GM21390 (cell line): Measurements from ENCODE around the gene COMMD3.
A peak's percentile ranks its signal among the peaks of the same experiment; 100 is the strongest.

Experiments used
- ATAC-seq: cut with Tn5 transposase; IDR thresholded peaks from one replicate; pipeline ENCODE4 v1.9.1; 2021; ENCODE audit not compliant: unreplicated experiment

Gene COMMD3

DNA sequence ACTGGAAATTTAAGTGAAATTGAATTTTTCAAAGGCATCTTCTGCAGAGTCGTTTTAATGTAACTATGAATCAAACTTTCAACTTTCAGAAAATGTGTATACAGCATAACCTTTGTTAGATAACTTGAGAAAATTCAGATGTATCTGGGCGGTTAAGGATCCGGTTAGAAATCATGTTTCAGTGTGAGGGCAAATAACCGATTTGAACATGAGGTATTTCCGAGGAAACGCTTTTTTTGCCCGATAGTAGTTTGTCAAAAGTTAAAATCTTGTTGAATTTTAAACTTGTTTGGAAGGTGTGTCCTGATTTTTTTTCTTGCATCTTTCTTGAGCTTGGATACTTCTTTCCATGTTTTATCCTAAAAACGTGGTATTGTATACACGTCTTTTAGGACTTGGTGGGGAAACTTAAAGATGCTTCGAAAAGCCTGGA is 3.4 kb downstream of the COMMD3 start:
- no peak for ATAC-seq

DNA sequence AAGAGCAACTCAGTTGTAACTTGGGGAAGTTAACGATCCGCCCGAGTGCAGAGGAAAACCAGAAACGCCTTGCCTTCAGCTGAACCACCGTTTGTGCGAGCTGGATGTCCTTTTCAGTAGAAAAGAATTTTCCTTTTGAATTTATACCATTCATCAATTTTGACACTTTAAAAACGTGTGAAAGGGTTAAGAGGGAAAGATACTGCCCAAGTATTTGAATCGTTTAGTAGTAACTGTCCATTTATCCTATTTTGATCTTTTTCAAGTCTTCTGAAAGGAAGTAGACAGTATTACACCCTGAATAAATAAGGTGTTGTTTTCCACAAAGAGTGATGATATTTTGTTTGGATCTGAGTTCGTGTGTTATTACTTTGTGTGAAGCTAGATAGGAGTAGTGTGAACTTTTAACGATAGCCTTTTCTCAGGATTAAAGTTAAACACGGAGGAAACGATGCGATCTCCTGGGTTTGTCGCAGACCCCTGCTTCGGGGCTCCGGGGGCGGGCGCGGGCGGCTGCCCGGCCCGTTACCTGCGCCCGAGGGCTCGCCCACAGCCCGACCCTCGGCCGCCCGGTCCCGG is 3.9 kb downstream of the COMMD3 start:
- ATAC-seq = no peak

DNA sequence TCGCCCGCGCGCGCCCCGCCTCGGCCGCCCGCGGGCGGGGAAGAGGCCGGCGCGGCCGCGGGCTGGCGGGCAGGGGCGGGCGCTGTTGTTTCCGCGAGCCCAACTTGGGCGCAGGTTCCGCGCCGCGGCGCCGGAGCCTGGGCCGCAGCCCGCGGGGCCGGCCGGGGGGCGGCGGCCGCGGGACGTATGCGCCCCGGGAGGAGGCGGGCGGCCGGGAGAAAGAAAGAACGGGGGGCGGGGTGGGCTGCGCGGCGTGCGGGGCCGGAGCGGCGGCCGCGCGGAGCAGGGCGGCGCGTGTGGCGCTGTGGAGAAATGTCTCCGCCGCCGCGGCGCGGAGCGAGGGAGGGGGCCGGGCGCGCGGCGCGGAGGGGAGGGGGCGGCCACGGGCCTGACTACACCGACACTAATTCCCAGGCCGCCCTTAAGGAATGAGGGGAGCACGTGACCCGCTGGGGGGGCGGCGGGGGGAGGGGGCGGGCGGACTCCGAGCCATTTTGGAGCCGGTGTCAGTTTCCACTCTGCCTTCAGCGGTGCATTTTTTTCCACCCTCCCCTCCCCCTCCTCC is 4.5 kb downstream of the COMMD3 start, which contains the start of gene BMI1:
TSS of gene BMI1 (plus strand) at position 509 of the 565 bp plus-strand sequence. CDS start 5,351 bp downstream, outside the sequence.
- ATAC-seq = peak; percentile 21

DNA sequence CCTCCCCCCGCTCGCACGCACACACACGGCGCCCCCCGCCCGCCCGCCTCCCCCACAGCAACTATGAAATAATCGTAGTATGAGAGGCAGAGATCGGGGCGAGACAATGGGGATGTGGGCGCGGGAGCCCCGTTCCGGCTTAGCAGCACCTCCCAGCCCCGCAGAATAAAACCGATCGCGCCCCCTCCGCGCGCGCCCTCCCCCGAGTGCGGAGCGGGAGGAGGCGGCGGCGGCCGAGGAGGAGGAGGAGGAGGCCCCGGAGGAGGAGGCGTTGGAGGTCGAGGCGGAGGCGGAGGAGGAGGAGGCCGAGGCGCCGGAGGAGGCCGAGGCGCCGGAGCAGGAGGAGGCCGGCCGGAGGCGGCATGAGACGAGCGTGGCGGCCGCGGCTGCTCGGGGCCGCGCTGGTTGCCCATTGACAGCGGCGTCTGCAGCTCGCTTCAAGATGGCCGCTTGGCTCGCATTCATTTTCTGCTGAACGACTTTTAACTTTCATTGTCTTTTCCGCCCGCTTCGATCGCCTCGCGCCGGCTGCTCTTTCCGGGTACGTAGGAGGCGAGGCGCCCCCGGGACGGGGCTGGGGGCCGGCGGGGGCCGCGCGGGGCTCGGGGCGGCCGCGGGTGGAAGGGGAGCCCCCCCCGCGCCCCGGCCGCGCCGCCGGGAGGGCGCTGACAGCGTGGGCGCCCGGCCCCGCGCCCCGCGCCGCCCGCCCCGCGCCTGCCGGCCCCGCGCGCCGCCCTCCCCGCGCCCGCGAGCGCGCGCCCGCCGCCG is 5.2 kb downstream of the COMMD3 start:
- no peak for ATAC-seq

DNA sequence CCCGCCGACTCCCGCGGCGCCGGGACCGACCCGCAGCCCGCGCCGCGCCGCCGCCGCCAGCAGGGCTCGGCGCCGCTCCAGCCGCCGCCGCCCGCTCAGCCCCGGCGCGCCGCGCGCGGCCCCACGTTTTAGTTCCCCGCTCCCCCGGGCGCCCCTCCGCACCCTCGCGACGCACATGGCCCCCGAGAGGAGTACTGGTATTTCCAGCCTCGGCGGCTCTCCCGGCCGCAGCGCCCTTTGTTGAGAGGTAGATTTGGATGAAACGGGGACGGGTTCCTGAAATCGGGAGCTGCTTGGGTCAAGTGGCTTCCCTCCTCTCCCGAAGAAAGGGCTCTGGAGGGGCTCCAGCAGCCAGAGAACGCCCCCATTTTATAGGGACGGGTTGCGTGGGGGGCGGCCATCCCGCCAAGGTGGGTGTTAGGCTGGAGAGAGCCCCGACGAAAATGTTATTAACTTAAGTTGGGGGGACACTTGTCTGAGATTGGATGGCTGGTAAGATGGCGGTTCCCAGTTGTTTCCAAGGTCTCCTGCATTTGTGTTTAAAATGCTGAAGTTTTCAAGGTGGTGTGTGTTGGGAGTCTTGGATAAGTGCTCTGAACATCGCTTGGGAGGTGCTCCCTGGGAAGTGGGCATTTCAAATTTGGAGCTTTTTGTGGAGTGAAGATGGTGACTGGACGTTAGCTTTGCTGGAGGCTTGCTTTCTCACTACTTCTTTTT is 5.9 kb downstream of the COMMD3 start:
- no peak for ATAC-seq

DNA sequence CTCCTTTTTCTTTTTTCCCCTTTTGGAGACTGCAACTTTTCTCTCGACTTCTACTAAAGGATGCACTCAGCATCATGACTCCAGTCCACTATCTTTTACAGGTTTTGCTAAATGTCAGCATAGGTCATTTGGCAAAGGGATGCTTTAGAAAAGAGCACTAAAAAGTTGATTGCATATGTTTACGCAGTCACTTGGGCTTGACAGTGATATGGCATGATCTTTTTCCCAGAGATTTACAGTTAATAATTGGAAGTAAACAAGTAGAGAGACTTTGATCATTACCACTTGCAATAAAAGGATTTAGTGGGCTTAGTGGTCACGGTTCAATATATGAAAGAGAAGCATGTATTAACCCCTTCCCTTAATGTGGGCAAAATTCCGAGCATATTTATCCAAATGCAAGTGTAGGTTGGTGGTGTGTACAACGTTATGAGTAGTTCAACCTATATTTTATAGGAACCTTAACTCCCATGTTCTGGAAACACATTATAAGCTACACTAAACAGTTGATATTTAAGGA is 6.5 kb downstream of the COMMD3 start:
- ATAC-seq = no peak

DNA sequence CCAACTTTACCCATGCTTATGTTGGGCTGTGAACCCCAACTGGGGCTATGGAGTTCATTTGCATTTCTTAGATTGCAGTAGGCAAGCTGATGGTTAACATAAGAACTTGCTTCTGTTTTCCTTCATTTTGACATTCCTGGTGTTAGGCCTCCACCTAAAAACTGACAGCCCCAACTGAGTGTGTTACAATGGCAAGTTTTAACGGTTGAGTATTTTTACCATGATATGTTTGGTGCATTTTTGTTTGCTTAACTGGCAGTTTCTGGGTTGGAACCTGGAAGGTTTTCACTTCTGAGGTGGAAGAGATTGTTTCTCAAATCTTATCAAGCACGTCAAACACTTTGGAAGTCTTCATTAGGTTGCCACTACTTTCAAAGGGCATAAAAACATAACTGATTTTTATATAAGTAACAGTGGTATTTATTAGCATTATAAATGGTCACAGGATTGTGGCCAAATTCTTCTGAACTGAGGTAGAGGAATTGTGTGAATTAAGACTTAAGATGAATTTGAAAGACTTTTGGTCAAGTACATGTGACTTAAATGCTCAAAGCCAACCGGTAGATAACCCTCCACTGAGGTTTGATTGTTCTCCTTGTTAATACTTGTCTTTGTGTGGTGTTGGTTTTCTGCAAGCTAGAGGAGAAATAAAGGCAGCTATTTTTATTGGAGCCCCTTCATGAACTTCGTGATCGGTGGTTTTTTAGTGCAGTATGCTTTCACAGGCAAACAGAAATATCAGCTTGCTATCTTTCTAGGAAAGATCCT is 7.5 kb downstream of the COMMD3 start:
- ATAC-seq = no peak

DNA sequence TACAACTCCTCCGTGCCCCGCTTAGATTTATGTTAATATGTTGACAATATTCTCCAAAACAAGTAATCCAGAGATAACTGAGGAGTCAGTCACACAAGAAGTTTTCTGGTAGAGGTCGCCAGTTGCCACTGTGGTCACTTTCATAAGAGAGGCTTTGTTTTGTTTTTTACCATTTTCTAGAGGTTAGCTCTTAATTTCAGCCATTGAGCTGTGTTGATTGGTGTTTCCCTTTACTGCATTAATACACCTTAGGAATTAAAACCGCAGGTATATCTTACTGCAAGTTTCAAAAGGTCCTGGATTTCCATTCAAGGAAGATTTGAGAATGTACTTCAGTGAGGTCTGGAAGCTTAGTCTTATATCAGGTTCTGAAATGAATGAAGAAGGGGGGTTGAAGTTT is 8.2 kb downstream of the COMMD3 start:
- no peak for ATAC-seq

DNA sequence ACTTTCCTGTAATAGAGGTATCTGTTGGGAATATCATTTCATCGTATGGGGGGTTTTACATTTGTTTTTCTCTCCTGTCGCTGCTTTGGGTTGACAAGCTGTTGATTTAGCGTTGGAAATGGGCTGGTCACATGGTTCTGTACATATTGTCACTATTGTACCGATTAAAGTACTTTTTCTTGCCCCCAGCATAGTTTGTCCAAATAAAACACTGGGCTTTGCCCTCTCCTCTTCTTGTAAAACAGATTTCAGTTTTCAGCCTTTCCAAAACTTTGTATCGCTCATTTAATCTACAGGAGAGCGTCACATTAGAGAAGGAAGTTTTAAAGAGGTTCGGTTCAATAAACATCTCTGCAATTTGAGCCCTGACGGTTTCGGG is 8.7 kb downstream of the COMMD3 start:
- ATAC-seq = no peak

DNA sequence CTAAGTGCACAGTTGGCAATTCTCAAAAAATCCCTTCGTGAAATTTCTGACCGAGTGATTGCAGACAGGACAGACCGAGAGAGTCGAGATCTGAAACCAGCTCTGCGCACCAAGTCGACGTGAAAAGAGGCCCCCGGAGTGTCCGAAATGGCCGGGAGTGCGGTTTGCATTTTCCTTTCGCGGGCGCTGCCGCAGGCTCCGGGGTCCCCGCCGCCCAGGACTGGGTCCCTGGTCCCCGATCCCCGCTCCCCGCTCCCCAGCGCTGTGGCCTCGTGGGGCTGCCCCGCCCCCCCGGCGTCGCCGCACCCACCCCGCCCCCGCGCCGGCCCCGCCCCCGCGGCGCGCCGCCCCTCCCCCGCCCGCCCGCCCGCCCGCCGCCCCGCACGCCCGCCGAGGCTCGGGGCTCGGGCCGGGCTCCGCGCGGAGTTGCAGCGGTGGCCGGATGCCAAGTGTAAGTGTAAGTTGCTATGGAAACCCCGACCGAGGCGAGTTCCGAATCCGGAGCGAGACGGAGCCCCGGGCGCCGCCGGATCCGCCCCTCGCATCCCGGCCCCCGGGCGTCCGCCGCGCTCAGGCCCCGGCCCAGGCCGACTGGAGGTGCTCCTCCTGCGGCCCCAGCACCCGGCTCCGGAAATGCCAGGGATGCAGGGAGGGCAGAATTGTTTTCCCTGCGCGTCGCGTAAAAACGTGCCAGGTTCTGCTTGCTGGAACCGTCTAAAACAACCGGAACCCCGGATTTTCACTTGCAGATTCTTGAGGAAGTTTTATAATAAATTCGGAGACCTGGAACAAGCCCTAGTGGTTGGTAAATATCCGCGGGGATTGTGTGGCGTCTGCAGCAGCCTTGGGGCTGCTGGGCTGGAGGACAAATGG is 9.3 kb downstream of the COMMD3 start:
- ATAC-seq = peak; percentile 48

DNA sequence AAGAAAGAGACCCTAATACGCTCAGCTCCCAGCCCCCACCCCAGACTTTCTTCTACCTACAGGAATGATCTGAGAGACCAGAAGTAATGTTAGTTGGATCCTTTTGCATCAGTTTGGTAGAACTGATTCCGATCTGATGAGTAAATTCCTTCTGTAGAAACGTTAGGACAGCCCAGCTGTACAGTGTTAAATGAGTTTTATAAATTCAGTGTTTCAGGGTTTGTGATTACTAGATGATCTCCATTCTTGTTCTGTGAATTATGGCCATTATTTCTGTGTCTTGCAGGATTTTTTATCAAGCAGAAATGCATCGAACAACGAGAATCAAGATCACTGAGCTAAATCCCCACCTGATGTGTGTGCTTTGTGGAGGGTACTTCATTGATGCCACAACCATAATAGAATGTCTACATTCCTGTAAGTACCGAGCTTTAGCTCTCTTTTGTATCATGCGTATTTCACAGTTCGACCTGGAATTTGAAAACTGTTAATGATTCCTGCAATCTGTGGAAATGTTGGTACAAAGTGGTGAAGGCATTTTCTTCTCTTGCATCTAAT is 10.0 kb downstream of the COMMD3 start:
- ATAC-seq = no peak

DNA sequence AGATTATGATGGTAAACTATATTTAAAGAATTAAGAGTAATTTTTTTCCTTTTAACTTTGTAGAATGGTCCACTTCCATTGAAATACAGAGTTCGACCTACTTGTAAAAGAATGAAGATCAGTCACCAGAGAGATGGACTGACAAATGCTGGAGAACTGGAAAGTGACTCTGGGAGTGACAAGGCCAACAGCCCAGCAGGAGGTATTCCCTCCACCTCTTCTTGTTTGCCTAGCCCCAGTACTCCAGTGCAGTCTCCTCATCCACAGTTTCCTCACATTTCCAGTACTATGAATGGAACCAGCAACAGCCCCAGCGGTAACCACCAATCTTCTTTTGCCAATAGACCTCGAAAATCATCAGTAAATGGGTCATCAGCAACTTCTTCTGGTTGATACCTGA is 13.0 kb downstream of the COMMD3 start:
- no peak for ATAC-seq

DNA sequence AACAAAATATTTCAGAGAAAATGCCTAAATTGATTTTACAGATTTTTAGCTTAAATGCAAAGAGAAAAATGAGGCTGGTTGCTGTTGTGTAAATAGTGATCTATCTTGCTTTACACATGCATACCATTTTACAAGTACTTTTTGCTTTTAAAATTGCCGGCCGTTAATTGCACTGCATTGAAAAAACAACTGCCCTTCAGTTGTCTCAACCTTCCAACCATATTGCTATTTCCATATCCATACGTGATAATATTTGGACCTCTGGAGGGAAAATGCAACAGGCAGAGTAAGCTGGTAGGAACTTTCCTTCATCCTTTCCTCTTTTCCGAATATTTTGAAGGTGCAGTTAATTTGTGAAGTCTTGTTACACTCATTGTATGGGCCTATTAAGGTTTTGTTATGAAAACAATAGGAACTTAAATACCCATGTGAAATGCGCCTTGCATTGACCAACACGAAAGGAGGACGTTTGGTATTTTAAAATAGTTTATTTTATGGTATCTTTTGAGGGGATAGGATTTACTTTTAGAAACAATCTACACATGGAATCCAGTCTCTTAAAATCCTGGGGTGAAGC is 16.0 kb downstream of the COMMD3 start:
- ATAC-seq = no peak

DNA sequence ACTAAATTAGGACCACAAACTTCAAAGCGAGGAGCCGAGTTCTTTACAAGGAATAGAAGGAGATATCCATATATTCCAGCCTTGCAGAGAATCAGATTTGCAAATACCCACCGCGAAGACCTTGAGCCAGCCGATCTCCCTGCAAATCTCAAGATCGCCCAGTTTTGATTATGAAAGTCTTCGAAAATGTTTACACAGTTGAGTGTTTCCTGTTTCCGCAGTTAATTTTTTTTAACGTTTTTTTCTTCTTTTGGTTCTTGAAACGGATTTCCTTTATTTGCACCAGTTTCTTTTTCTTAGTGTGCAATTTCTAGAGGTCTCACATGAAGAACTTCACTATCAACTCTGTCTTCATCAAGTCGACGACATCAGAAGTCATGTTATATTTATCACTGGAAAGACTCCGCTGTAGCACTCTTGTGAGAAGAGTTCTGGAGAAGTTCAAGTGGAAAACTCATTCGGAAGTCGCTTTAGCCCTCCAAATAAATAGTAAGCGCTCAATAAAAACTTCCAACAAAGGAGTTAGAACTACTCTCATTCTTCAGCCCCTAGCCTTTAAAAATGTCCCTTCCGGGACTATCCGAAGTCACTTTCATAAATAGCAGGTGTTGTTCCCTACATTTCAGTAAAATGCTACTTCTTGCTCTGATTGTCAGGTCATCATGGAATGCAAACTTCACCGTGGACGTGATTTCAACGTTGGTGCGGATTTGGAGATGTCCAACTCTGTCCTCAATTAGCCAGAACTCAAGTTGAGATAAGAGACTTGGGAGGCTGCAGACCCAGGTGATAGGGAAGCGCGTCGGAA is 17.2 kb downstream of the COMMD3 start:
- no peak for ATAC-seq

DNA sequence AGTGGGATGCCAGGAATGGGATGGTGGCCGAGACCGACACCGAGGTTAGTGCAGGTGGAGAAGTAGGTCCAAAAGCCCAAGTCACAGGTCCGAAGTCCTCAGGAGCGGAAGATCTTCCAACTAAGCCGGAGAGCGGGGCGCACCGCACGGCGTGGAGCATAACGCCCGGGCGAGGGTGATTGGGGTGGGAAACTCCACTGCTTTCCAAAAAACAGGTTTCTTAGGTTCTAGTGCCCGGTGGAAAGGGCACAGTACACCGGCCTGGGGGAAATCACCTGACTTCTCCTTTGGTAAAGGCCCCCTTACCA is 17.7 kb downstream of the COMMD3 start:
- no peak for ATAC-seq

DNA sequence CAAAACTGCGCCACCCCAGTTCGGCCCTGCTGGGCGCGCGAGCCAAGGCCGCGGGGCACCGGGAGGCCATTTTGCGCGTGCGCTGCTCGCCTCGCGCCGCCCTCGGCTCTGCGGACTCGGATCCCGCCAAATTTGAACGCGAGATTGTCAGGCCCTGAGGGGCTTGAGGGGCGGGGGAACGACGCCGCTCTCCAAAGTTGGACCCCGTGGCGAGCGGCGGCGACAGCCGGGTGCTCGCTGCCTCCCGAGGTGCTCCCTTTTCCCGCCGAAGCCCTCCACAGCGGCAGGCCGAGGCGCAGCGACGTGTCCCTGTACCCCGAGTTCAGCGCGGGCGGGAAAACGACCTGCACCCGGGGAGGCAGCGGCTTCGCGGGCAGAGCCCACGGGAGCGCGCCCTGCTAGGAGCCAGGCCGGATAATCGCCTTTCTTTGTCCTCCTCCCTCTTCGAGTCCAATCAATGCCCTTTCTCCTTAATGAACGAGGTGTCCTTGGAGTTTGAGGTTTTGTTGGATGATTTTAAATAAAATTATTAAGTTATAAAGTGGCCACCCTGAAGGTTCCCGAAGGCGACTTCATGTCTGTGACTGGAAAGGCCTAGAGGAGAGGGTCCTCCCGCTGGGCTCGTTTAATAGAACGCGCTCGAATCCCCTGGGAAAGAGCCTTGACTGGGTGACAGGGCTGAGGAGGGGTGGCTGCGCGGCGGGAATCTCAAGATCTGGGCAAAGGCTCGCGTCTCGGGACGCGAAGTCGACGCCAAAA is 18.4 kb downstream of the COMMD3 start:
- ATAC-seq = no peak

DNA sequence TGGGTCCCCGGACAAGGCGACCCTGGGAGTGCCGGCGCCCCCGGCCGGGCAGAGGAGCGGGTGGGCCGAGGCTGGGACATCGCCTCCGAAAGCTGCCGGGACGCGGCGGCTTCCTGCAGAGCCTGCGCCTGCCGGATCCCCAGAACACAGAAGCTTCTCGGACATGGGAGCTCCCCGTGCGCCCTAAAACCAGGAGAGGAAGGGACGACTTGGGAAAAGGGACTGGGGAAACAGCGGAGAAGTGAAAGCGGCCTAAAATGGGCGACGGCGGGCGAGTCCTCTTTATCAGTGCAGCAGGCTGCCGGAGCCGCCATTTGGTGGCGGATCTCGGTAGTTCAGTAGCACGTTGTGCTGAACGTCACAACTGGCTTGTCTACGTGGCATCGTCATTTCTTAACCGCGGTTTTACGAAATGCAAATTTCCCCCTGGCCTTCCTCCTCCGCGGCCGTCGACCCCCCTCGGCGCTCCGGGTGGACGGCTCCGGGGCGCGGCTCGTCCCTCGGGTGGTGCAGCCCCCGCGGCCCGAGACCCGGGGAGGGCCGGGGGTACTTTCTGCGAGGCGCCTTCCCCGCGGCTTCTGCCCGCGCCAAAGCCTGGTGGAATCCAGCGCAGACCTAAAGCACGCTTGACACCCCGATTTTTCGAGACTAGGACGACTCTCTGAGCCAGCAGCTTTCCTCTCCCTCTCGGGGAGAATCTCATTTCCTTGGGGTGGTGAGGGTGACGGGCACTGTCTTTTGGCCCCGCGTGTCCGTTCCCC is 19.2 kb downstream of the COMMD3 start:
- peak; percentile 53 for ATAC-seq
